ENCODE measurements around the gene TBC1D8.

Gene TBC1D8

GRCh38 chr2:101026253-101026701 is 124.9 kb downstream of the TBC1D8 start:
- H3K4me1 ChIP-seq (ENCODE audit: insufficient read depth, insufficient read length) = peaks cover 4% of the 10 kb centered on the region
- H3K4me3 ChIP-seq (ENCODE audit: insufficient read length, low read depth) = no peak overlapping the region
- H3K27me3 ChIP-seq (ENCODE audit: insufficient read depth, insufficient read length) = no peaks in the 10 kb centered on the region
- TF ChIP-seq SUZ12 (IDR thresholded peaks at IDR 0.05; ENCODE audit: extremely low read depth, insufficient read depth, insufficient read length) (no peak), YY1 (IDR thresholded peaks at IDR 0.05; ENCODE audit: insufficient read depth, insufficient read length) (no peak), ZNF274 (IDR thresholded peaks at IDR 0.05; ENCODE audit: low read depth, low read length) (no peak)
- H3K9me3 ChIP-seq (ENCODE audit: insufficient read depth, low read length) = peaks cover 17% of the 10 kb centered on the region; the same call in 1 of the 2 replicates
- peak; percentile 39 for DNase-seq (ENCODE audit: low read depth, low spot score)
- H3K9ac ChIP-seq (ENCODE audit: insufficient read length, low read depth) = no peak overlapping the region
- peaks cover 26% of the 10 kb centered on the region for H3K36me3 ChIP-seq (ENCODE audit: insufficient read depth, insufficient read length, low read length)

- TF ChIP-seq ZNF274 (IDR thresholded peaks at IDR 0.05; ENCODE audit: low read depth, low read length) (no peak), YY1 (IDR thresholded peaks at IDR 0.05; ENCODE audit: insufficient read depth, insufficient read length) (no peak), SUZ12 (IDR thresholded peaks at IDR 0.05; ENCODE audit: extremely low read depth, insufficient read depth, insufficient read length) (no peak)
- H3K9me3 ChIP-seq (ENCODE audit: insufficient read depth, low read length) = peaks cover 12% of the 10 kb centered on the region; the same call in 1 of the 2 replicates
- no peak overlapping the region for H3K9ac ChIP-seq (ENCODE audit: insufficient read length, low read depth)
- no peak for DNase-seq (ENCODE audit: low read depth, low spot score)
- peaks cover 28% of the 10 kb centered on the region for H3K36me3 ChIP-seq (ENCODE audit: insufficient read depth, insufficient read length, low read length)
- H3K4me1 ChIP-seq (ENCODE audit: insufficient read depth, insufficient read length) = peaks cover 4% of the 10 kb centered on the region
- no peaks in the 10 kb centered on the region for H3K27me3 ChIP-seq (ENCODE audit: insufficient read depth, insufficient read length)
- H3K4me3 ChIP-seq (ENCODE audit: insufficient read length, low read depth) = no peak overlapping the region
Observed at GRCh38 chr2:101025561-101025960, 125.6 kb downstream of the TBC1D8 start.

- Histone ChIP-seq H3K36me3 (ENCODE audit: insufficient read depth, insufficient read length, low read length) (peaks cover 36% of the 10 kb centered on the region), H3K9ac (ENCODE audit: insufficient read length, low read depth) (no peak overlapping the region), H3K4me1 (ENCODE audit: insufficient read depth, insufficient read length) (peaks cover 4% of the 10 kb centered on the region), H3K9me3 (ENCODE audit: insufficient read depth, low read length) (no peaks in the 10 kb centered on the region), H3K4me3 (ENCODE audit: insufficient read length, low read depth) (no peak overlapping the region), H3K27me3 (ENCODE audit: insufficient read depth, insufficient read length) (no peaks in the 10 kb centered on the region)
- TF ChIP-seq YY1 (IDR thresholded peaks at IDR 0.05; ENCODE audit: insufficient read depth, insufficient read length) (no peak), SUZ12 (IDR thresholded peaks at IDR 0.05; ENCODE audit: extremely low read depth, insufficient read depth, insufficient read length) (no peak), ZNF274 (IDR thresholded peaks at IDR 0.05; ENCODE audit: low read depth, low read length) (no peak)
- DNase-seq (ENCODE audit: low read depth, low spot score) = no peak
Observed at GRCh38 chr2:101023327-101024107, 127.7 kb downstream of the TBC1D8 start.

- H3K36me3 ChIP-seq (ENCODE audit: insufficient read depth, insufficient read length, low read length) = peaks cover 40% of the 10 kb centered on the region
- H3K9ac ChIP-seq (ENCODE audit: insufficient read length, low read depth) = no peak overlapping the region
- TF ChIP-seq YY1 (IDR thresholded peaks at IDR 0.05; ENCODE audit: insufficient read depth, insufficient read length) (no peak), ZNF274 (IDR thresholded peaks at IDR 0.05; ENCODE audit: low read depth, low read length) (no peak), SUZ12 (IDR thresholded peaks at IDR 0.05; ENCODE audit: extremely low read depth, insufficient read depth, insufficient read length) (no peak)
- peaks cover 4% of the 10 kb centered on the region for H3K4me1 ChIP-seq (ENCODE audit: insufficient read depth, insufficient read length)
- no peaks in the 10 kb centered on the region for H3K9me3 ChIP-seq (ENCODE audit: insufficient read depth, low read length)
- H3K27me3 ChIP-seq (ENCODE audit: insufficient read depth, insufficient read length) = no peaks in the 10 kb centered on the region
- H3K4me3 ChIP-seq (ENCODE audit: insufficient read length, low read depth) = no peak overlapping the region
- DNase-seq (ENCODE audit: low read depth, low spot score) = no peak
Observed at GRCh38 chr2:101022221-101022620, 129.0 kb downstream of the TBC1D8 start.

GRCh38 chr2:101018934-101019333 is 132.2 kb downstream of the TBC1D8 start:
- Histone ChIP-seq H3K9ac (ENCODE audit: insufficient read length, low read depth) (no peak overlapping the region), H3K9me3 (ENCODE audit: insufficient read depth, low read length) (no peaks in the 10 kb centered on the region), H3K36me3 (ENCODE audit: insufficient read depth, insufficient read length, low read length) (peaks cover 51% of the 10 kb centered on the region), H3K4me3 (ENCODE audit: insufficient read length, low read depth) (no peak overlapping the region), H3K4me1 (ENCODE audit: insufficient read depth, insufficient read length) (no peaks in the 10 kb centered on the region), H3K27me3 (ENCODE audit: insufficient read depth, insufficient read length) (no peaks in the 10 kb centered on the region)
- TF ChIP-seq ZNF274 (IDR thresholded peaks at IDR 0.05; ENCODE audit: low read depth, low read length) (no peak), SUZ12 (IDR thresholded peaks at IDR 0.05; ENCODE audit: extremely low read depth, insufficient read depth, insufficient read length) (no peak), YY1 (IDR thresholded peaks at IDR 0.05; ENCODE audit: insufficient read depth, insufficient read length) (no peak)
- no peak for DNase-seq (ENCODE audit: low read depth, low spot score)

- H3K36me3 ChIP-seq (ENCODE audit: insufficient read depth, insufficient read length, low read length) = peaks cover 63% of the 10 kb centered on the region
- H3K9ac ChIP-seq (ENCODE audit: insufficient read length, low read depth) = no peak overlapping the region
- no peaks in the 10 kb centered on the region for H3K9me3 ChIP-seq (ENCODE audit: insufficient read depth, low read length)
- H3K4me1 ChIP-seq (ENCODE audit: insufficient read depth, insufficient read length) = no peaks in the 10 kb centered on the region
- H3K4me3 ChIP-seq (ENCODE audit: insufficient read length, low read depth) = no peak overlapping the region
- no peak for DNase-seq (ENCODE audit: low read depth, low spot score)
- H3K27me3 ChIP-seq (ENCODE audit: insufficient read depth, insufficient read length) = no peaks in the 10 kb centered on the region
- no peak for TF ChIP-seq ZNF274 (IDR thresholded peaks at IDR 0.05; ENCODE audit: low read depth, low read length)
- TF ChIP-seq YY1 (IDR thresholded peaks at IDR 0.05; ENCODE audit: insufficient read depth, insufficient read length) = no peak
- no peak for TF ChIP-seq SUZ12 (IDR thresholded peaks at IDR 0.05; ENCODE audit: extremely low read depth, insufficient read depth, insufficient read length)
Observed at GRCh38 chr2:101017371-101017770, 133.8 kb downstream of the TBC1D8 start.

- no peak for DNase-seq (ENCODE audit: low read depth, low spot score)
- TF ChIP-seq ZNF274 (IDR thresholded peaks at IDR 0.05; ENCODE audit: low read depth, low read length) (no peak), YY1 (IDR thresholded peaks at IDR 0.05; ENCODE audit: insufficient read depth, insufficient read length) (no peak), SUZ12 (IDR thresholded peaks at IDR 0.05; ENCODE audit: extremely low read depth, insufficient read depth, insufficient read length) (no peak)
- Histone ChIP-seq H3K36me3 (ENCODE audit: insufficient read depth, insufficient read length, low read length) (peaks cover 67% of the 10 kb centered on the region), H3K4me1 (ENCODE audit: insufficient read depth, insufficient read length) (no peaks in the 10 kb centered on the region), H3K9ac (ENCODE audit: insufficient read length, low read depth) (no peak overlapping the region), H3K27me3 (ENCODE audit: insufficient read depth, insufficient read length) (no peaks in the 10 kb centered on the region), H3K4me3 (ENCODE audit: insufficient read length, low read depth) (no peak overlapping the region), H3K9me3 (ENCODE audit: insufficient read depth, low read length) (no peaks in the 10 kb centered on the region)
Observed at GRCh38 chr2:101014264-101014857, 136.8 kb downstream of the TBC1D8 start.

Measured in NT2/D1 (cell line).